H1 (cell line): ENCODE data around the gene DEK. TPM values are rescaled to one million over a fixed set of nuclear protein-coding genes. Genes with fewer than 3 reads are reported as not detected.

Experiments
- ASH2L ChIP-seq: fragments of 200-600, 300-600 bp; sonication (generic); IDR thresholded peaks from one replicate; pipeline ENCODE4 v1.7.1; 2017; ENCODE audit warnings: low read length
- CBX5 ChIP-seq: fragments of 300-800, 300-1000 bp; sonication (generic); IDR thresholded peaks from 2 replicates; pipeline ENCODE4 v1.7.1; 2016; ENCODE audit warnings: antibody characterized with exemption, low read length, low read depth
- CHD1 ChIP-seq: IDR thresholded peaks from 2 replicates; pipeline ENCODE4 v1.6.1; 2012; ENCODE audit warnings: low read depth, low read length, improper control_type of control experiment
- EGR1 ChIP-seq: IDR thresholded peaks from 2 replicates; pipeline ENCODE4 v1.6.1; 2011; ENCODE audit warnings: low read depth, low read length, borderline replicate concordance
- KDM1A ChIP-seq: fragments of 200-600, 300-600 bp; sonication (generic); IDR thresholded peaks from 2 replicates; pipeline ENCODE4 v1.7.1; 2016; ENCODE audit warnings: mild to moderate bottlenecking, low read length, borderline replicate concordance
- SAP30 ChIP-seq: fragments of 300-600 bp; sonication (generic); IDR thresholded peaks from 2 replicates; pipeline ENCODE4 v1.7.1; 2012; ENCODE audit warnings: low read length, moderate library complexity, mild to moderate bottlenecking, inconsistent platforms; ENCODE audit not compliant: insufficient read depth, insufficient replicate concordance
- SIRT6 ChIP-seq: IDR thresholded peaks from one replicate; pipeline ENCODE4 v1.7.1; 2012; ENCODE audit warnings: low read length, inconsistent platforms
- TEAD4 ChIP-seq: IDR thresholded peaks from 2 replicates; pipeline ENCODE4 v1.6.1; 2012; ENCODE audit warnings: low read depth, low read length, inconsistent platforms, mixed read lengths
- ZNF274 ChIP-seq: IDR thresholded peaks from 2 replicates; pipeline ENCODE4 v1.7.0; 2012; ENCODE audit warnings: low read length, borderline replicate concordance; ENCODE audit errors: extremely low read depth
- polyA plus RNA-seq, 7 experiments: library from polyadenylated mRNA; depleted of rRNA in 3 of 7; stranded (reverse) in 5 of 7; unstranded in 2 of 7; fragments of >200 nt in 5 of 7; fragments of 200-250 nt in 2 of 7; gene quantifications; 1 replicate in 5 of 7; 2 replicates in 1 of 7; 4 replicates in 1 of 7; pipeline versions ENCODE4 v1.2.1 to v1.2.3, GENCODE V29; 2011 to 2013; ENCODE audit warnings: missing spikeins in 2 of 7, mixed read lengths in 2 of 7
- total RNA-seq: library from RNA; stranded (reverse); fragmentation: NEBNext Ultra II Directional; extraction: Animal tissue kit (Norgen Biotek cat#: 25700); gene quantifications from 2 replicates; pipeline ENCODE4 v1.2.1, GENCODE V29; 2021

Gene DEK
- total and polyA plus RNA-seq, 2 of the 8 experiments (the other 6 are each of a cell fraction or from before 2014, with no cell fraction given): 40.0 to 228 TPM

DNA sequence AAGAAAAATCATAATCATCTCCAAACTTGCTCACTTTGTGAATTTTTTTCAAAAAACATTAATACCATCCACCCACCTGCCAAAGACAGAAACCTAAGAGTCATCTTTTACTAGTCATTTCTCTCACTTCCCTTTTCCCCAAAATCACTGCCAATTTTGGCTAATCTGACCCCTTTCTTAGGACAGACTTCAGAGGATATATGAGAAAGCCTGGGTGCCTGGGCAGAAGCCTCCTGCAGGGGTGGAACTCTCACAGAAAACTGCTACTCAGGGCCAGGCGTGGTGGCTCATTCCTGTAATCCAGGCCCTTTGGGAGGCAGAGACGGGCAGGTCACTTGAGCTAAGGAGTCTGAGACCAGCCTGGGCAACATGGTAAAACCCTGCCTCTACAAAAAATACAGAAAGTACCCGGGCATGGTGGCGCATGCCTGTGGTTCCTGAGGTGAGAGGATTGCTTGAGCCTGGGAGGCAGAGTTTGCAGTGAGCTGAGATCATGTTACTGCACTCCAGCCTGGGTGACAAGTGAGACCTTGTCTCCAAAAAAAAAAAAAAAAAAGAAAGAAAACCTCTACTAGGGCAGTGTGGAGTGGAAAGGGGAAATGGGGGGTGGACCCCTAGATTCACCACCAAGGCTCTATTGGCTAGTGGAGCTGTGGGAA lies 3.8 kb downstream of the DEK start (continued):
- TF ChIP-seq SAP30 (no peak), SIRT6 (no peak), ASH2L (no peak), ZNF274 (no peak), CBX5 (no peak), KDM1A (no peak), TEAD4 (no peak), EGR1 (no peak), CHD1 (no peak)
